GM11168 (cell line): Measurements from ENCODE around the gene ADRM1.

Experiments
- in situ Hi-C: fragments of 300-500 bp; cut with MboI; formaldehyde crosslinking; loops from one replicate; pipeline ENCODE4 v1.12.0; 2022; ENCODE audit warnings: low sequenced_read_pairs; ENCODE audit not compliant: unreplicated experiment

ADRM1 gene

GRCh38 chr20:62277253-62277652 is 25.5 kb upstream of the ADRM1 start:
- in situ Hi-C loops = no loop called here

- in situ Hi-C loops = no loop called here
Observed at GRCh38 chr20:62280303-62280702, 22.5 kb upstream of the ADRM1 start.

GRCh38 chr20:62281161-62281933 is 21.4 kb upstream of the ADRM1 start:
- in situ Hi-C loops = no loop called here

GRCh38 chr20:62282103-62282502 is 20.7 kb upstream of the ADRM1 start:
- in situ Hi-C loops = no loop called here

- in situ Hi-C loops = no loop called here
Observed at GRCh38 chr20:62282877-62283503, 19.8 kb upstream of the ADRM1 start.

GRCh38 chr20:62284448-62284847 is 18.3 kb upstream of the ADRM1 start:
- in situ Hi-C loops = no loop called here

- in situ Hi-C loops = no loop called here
Observed at GRCh38 chr20:62285151-62285550, 17.6 kb upstream of the ADRM1 start.

- in situ Hi-C loops = no loop called here
Observed at GRCh38 chr20:62285722-62286121, 17.1 kb upstream of the ADRM1 start.

GRCh38 chr20:62286493-62287064 is 16.2 kb upstream of the ADRM1 start:
- in situ Hi-C loops = no loop called here

GRCh38 chr20:62287129-62287528 is 15.7 kb upstream of the ADRM1 start:
- in situ Hi-C loops = no loop called here

GRCh38 chr20:62287759-62288534 is 14.8 kb upstream of the ADRM1 start:
- in situ Hi-C loops = no loop called here

- in situ Hi-C loops = no loop called here
Observed at GRCh38 chr20:62288535-62289105, 14.2 kb upstream of the ADRM1 start.

- in situ Hi-C loops = no loop called here
Observed at GRCh38 chr20:62289131-62289530, 13.7 kb upstream of the ADRM1 start.

- in situ Hi-C loops = no loop called here
Observed at GRCh38 chr20:62289898-62290297, 12.9 kb upstream of the ADRM1 start.

- in situ Hi-C loops = no loop called here
Observed at GRCh38 chr20:62291251-62292066, 11.3 kb upstream of the ADRM1 start.

- in situ Hi-C loops = no loop called here
Observed at GRCh38 chr20:62292108-62292507, 10.7 kb upstream of the ADRM1 start.

GRCh38 chr20:62293111-62293784 is 9.5 kb upstream of the ADRM1 start:
- in situ Hi-C loops = no loop called here

GRCh38 chr20:62293946-62294345 is 8.9 kb upstream of the ADRM1 start:
- in situ Hi-C loops = no loop called here

GRCh38 chr20:62294516-62294915 is 8.3 kb upstream of the ADRM1 start:
- in situ Hi-C loops = no loop called here
